Chondrocyte (in vitro differentiated cells): ENCODE results near the gene TTLL3. TPM values are rescaled to one million over a fixed set of nuclear protein-coding genes. Genes with fewer than 3 reads are reported as not detected.
"Not testable (repeated sequence)": the region's sequence is repeated elsewhere in the genome, so short reads cannot be mapped to it uniquely, and the experiment has no call there.

Experiments
- DNase-seq: peaks from one replicate; pipeline ENCODE4 v3.0.0; 2021; ENCODE audit warnings: mixed read lengths, low spot score
- H3K27ac Mint-ChIP-seq: one replicate; pipeline ENCODE4 v1.8.0; 2021; ENCODE audit warnings: mild to moderate bottlenecking, moderate library complexity, mixed read lengths; ENCODE audit not compliant: unreplicated experiment
- H3K27me3 Mint-ChIP-seq: 2 replicates; pipeline ENCODE4 v1.8.0; 2021; ENCODE audit warnings: low read depth, mixed read lengths
- H3K36me3 Mint-ChIP-seq: 2 replicates; pipeline ENCODE4 v1.8.0; 2021; ENCODE audit warnings: low read depth, mixed read lengths
- H3K4me1 Mint-ChIP-seq: 2 replicates; pipeline ENCODE4 v1.8.0; 2021; ENCODE audit warnings: low read depth, mild to moderate bottlenecking, mixed read lengths
- H3K4me3 Mint-ChIP-seq: one replicate; pipeline ENCODE4 v1.8.0; 2021; ENCODE audit warnings: mild to moderate bottlenecking, moderate library complexity, mixed read lengths; ENCODE audit not compliant: unreplicated experiment
- H3K9me3 Mint-ChIP-seq: 2 replicates; pipeline ENCODE4 v1.8.0; 2021; ENCODE audit warnings: low read depth, mixed read lengths
- CTCF ChIP-seq: fragments of 200-600 bp; sonication (generic); IDR thresholded peaks from 2 replicates; pipeline ENCODE4 v1.5.0; 2021; ENCODE audit warnings: antibody characterized with exemption, mild to moderate bottlenecking, moderate library complexity
- total RNA-seq: library from RNA; stranded (reverse); gene quantifications from 3 replicates; pipeline ENCODE4 v1.2.1, GENCODE V29; 2021

TTLL3 gene
- total RNA-seq, 1 donor from 2014 or later, result 38.7 TPM

DNA sequence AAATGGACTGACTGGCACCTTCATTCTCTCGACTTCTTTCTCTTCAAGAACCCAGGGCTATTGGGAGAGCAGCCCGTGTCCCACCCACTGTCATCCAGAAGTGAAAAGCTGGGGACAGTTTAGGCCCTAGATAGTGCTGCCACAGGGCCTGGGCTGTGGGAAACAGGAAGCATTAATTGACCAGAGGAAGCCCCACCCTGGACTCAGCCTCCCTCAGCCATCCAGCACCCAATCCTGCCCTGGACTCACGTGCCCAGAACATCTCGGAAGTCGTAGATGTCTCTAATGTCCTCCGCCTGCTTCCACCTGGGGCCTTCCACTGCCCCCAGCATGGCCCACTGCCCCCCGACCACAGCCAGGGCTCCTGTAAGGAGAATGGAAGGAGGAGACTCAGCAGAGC is 42.6 kb upstream of the TTLL3 start:
- H3K9me3 Mint-ChIP-seq, result no peaks in the 10 kb centered on the region
- peaks cover 4% of the 10 kb centered on the region for H3K36me3 Mint-ChIP-seq
- TF ChIP-seq CTCF, result no peak
- H3K27me3 Mint-ChIP-seq, result no peaks in the 10 kb centered on the region
- peak overlapping the region; percentile 27 for H3K27ac Mint-ChIP-seq
- H3K4me3 Mint-ChIP-seq, result no peak overlapping the region
- DNase-seq, result no peak
- H3K4me1 Mint-ChIP-seq, result peaks cover 39% of the 10 kb centered on the region

GRCh38 chr3:9768141-9768775 is 41.8 kb upstream of the TTLL3 start:
- no peaks in the 10 kb centered on the region for H3K9me3 Mint-ChIP-seq
- no peak for DNase-seq
- TF ChIP-seq CTCF, result no peak
- no peaks in the 10 kb centered on the region for H3K27me3 Mint-ChIP-seq
- H3K36me3 Mint-ChIP-seq, result peaks cover 4% of the 10 kb centered on the region
- H3K27ac Mint-ChIP-seq, result peak overlapping the region; percentile 45
- H3K4me3 Mint-ChIP-seq, result peak overlapping the region; percentile 82
- H3K4me1 Mint-ChIP-seq, result peaks cover 39% of the 10 kb centered on the region

- peak overlapping the region; percentile 55 for H3K27ac Mint-ChIP-seq
Observed at GRCh38 chr3:9769012-9769411, 41.0 kb upstream of the TTLL3 start.

DNA sequence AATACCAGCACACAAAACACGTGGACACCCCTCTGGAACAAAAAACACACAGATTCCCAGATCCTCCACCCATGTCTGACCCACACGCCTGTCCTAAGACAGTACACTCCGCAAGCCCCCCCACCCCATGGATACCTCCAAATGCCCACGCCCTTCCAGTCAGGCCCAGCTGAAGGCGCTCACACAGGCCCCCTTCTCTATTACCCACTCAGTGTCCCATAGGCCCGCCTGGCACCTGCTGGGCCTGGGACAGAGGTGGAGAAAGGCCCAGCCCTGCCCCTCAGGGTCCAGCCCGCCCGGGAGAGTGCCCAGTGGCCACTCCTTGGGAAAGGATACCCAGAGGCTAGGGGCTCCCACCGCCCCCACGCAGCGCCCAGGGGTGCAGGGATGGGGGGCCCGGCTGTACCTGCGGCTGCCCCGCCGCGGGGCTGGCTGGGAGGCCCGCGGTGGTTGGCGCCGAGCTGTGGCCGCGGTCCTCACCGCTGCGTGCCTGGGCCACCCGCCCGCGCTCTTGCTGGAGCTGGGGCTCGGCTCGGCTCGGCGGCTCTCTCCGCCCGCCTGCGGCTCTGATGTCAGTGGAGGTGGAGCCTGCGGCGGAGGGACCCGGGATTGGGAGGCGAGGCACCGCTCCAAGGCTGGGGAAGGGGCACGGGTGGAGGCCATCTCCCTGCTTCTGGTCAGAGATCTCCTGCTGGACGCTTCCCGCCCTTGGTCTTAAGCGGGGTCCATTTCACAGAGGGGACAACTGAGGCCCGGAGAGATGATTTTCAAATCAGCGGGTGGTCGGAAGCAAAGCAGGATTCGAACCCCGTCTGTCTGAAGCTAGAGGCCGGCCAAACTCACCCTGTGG is 40.4 kb upstream of the TTLL3 start, which contains the start of gene CAMK1:
Gene CAMK1, minus strand, starts transcription at position 522 of the 850 bp plus-strand sequence. CDS start 2,198 bp downstream, outside the sequence.
- peaks cover 4% of the 10 kb centered on the region for H3K36me3 Mint-ChIP-seq
- TF ChIP-seq CTCF, result peak; percentile 11
- peaks cover 39% of the 10 kb centered on the region for H3K4me1 Mint-ChIP-seq
- peak within 1 kb of the TSS; percentile 65 for H3K27ac Mint-ChIP-seq
- H3K27me3 Mint-ChIP-seq, result no peaks in the 10 kb centered on the region
- peak within 1 kb of the TSS; percentile 82 for H3K4me3 Mint-ChIP-seq
- DNase-seq, result no peak
- no peaks in the 10 kb centered on the region for H3K9me3 Mint-ChIP-seq

More at GRCh38 chr3:9769012-9769411, 41.0 kb upstream of the TTLL3 start:
- H3K4me1 Mint-ChIP-seq, result peaks cover 39% of the 10 kb centered on the region
- TF ChIP-seq CTCF, result no peak
- H3K4me3 Mint-ChIP-seq, result peak overlapping the region; percentile 82
- no peaks in the 10 kb centered on the region for H3K27me3 Mint-ChIP-seq
- DNase-seq, result no peak
- H3K9me3 Mint-ChIP-seq, result no peaks in the 10 kb centered on the region
- peaks cover 4% of the 10 kb centered on the region for H3K36me3 Mint-ChIP-seq

GRCh38 chr3:9770276-9770812 is 39.7 kb upstream of the TTLL3 start:
- Mint-ChIP-seq H3K27me3 (no peaks in the 10 kb centered on the region), H3K36me3 (peaks cover 2% of the 10 kb centered on the region), H3K9me3 (no peaks in the 10 kb centered on the region), H3K4me1 (peaks cover 39% of the 10 kb centered on the region), H3K27ac (peak overlapping the region; percentile 65), H3K4me3 (peak overlapping the region; percentile 82)
- no peak for TF ChIP-seq CTCF
- DNase-seq, result no peak

DNA sequence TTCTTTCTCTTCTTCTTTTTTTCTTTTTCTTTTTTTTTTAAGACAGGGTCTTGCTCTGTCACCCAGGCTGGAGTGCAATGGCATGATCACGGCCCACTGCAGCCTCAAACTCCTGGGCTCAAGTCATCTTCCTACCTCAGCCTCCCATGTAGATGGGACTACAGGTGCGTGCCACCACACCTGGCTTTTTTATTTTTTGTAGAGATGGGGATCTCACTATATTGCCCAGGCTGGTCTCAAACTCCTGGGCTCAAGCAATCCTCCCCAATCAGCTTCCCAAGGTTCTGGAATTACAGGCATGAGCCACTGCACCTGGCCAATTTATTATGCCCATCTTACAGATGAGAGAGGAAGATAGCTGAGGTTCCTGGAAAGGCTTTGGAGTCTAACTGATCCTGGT is 39.1 kb upstream of the TTLL3 start:
- H3K27me3 Mint-ChIP-seq, DNase-seq, H3K9me3 Mint-ChIP-seq, H3K36me3 Mint-ChIP-seq: not testable (repeated sequence)
- peaks cover 39% of the 10 kb centered on the region for H3K4me1 Mint-ChIP-seq
- H3K4me3 Mint-ChIP-seq, result peak overlapping the region; percentile 82
- peak overlapping the region; percentile 68 for H3K27ac Mint-ChIP-seq
